OCI-LY7 (cell line): ENCODE data around the gene ASB15.

Source experiments
- CTCF ChIP-seq: fragments of 200-600 bp; sonication (generic); conservative IDR thresholded peaks from 2 replicates; pipeline ENCODE4 v1.5.1; 2014; ENCODE audit warnings: mild to moderate bottlenecking, antibody characterized with exemption, low read length, moderate library complexity, mixed read lengths
- EZH2phosphoT487 ChIP-seq: fragments of 200-600 bp; sonication (generic); IDR thresholded peaks from 2 replicates; pipeline ENCODE4 v1.6.1; 2018; ENCODE audit warnings: low read depth, borderline replicate concordance, mild to moderate bottlenecking, mixed run types, antibody characterized with exemption, low read length, moderate library complexity, mixed read lengths

DNA sequence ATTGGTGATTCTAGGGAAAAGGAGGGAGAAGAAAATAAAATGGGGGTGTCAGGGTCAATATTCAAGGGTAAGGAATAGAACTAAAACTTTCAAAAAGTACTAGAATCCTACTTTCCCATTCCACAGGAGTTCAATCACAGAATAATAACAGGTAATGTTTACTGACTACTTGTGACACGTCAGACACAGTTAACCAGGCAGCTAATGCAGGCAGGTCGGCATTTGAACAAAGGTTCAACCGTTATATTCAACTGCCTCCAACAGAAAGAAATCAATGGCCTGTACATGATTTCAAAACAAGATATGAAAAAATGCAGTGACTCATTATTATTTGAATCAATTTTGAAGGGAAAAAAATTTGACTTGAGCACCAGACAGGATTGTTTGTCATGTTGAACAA, 3.1 kb downstream of the ASB15 start:
- no peak for TF ChIP-seq CTCF
- TF ChIP-seq EZH2phosphoT487, result no peak
